IPS-18c (cell line): Measurements from ENCODE around the gene ZNF26.

Experiments
- H3K4me3 ChIP-seq: 2 replicates; pipeline ENCODE4 v1.7.0; 2013; ENCODE audit warnings: low read depth, mild to moderate bottlenecking, low read length, moderate library complexity; ENCODE audit not compliant: insufficient read depth
- H3K9me3 ChIP-seq: one replicate; pipeline ENCODE4 v1.6.1; 2013; ENCODE audit warnings: mild to moderate bottlenecking, low read length, moderate library complexity; ENCODE audit not compliant: control insufficient read depth, insufficient read depth

The ZNF26 gene

DNA sequence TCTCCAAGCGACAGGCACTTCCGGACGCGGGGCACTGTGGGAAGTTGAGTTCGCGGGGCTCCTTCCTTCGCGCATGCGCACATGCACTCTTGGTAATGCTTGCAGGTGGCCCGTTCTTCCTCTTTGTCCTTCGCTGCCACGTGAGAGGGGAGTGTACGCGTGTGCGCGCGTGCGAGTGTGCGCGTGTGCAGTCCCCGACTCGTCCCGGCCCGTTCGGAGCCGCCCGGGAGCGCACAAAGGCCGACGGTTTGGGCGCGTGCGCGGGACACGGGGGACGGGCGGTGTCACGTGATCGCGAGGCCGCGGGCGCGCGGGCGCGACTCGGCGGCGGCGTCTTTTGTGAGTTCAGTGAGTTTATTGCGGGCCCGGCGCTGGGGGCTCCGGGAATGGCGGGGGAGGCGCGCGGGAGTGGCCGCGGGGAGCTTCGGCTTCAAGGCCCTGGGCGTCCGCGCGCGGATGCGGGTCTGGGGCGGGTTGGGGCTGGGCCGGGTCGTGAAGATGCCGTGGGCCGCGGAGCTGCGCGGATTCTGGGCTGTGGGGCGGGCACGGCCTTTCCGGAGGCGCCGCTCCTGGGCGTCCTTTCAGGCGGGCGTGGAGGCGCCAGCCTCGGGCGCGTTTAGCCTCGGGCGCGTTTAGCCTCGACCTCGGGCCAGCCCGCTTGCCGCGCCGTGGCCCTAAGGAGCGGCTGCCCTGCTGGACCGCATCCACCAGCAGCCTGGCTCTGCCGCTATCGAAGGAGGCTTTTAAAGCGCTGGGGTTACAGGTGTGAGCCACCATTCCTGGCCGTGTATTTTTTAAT is 51.2 kb downstream of the ZNF26 start, which contains the start of gene ZNF84:
Gene ZNF84, plus strand, starts transcription at position 303 of the 799 bp plus-strand sequence. CDS start 3,959 bp downstream, outside the sequence.
- H3K4me3 ChIP-seq: peak within 1 kb of the TSS; percentile 86
- peaks cover 8% of the 10 kb centered on the region for H3K9me3 ChIP-seq

DNA sequence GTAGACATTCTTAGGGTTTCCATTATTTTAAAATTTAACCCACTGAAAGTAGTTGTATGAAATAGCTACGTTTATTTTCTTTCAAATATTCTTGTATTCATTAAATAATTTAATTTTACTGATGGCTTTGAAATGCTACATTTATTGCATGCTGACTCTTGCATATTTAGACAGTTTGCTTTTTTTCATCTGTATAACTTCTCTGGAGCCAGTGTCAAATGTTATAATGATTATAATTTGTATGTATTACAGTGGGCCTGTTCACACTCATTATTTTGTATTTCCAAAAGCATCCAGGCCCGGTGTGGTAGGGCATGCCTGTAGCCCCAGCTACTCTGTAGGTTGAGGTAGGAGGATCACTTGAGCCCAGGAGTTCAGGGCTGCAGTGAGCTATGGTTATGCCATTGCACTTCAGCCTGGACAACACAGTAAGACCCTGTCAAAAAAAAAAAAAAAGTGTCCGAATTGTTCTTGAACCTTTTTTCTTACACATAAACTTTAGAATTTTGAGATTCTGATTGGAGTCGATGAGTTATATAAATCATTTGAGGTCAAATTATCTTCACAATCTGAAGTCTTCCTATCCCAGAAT is 52.0 kb downstream of the ZNF26 start:
- Histone ChIP-seq H3K4me3 (peak overlapping the region; percentile 86), H3K9me3 (peaks cover 8% of the 10 kb centered on the region)

DNA sequence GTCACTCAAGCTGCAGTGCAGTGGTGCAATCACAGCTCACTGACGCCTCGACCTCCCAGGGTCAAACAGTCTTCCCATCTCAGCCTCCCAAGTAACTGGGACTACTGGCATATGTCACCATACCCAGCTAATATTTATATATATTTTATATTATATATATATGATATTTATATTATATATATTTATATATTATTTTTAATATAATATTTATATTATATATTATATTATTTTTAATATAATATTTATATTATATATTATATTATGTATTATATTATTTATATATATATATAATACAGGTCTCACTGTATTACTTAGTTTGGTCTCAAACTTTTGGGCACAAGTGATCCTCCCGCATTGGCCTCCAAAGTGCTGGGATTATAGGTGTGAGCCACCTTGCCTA is 60.5 kb downstream of the ZNF26 start:
- Histone ChIP-seq H3K4me3 (no peak overlapping the region), H3K9me3 (peaks cover 47% of the 10 kb centered on the region)

GRCh38 chr12:133057446-133057845 is 71.3 kb downstream of the ZNF26 start:
- H3K4me3 ChIP-seq: no peak overlapping the region

DNA sequence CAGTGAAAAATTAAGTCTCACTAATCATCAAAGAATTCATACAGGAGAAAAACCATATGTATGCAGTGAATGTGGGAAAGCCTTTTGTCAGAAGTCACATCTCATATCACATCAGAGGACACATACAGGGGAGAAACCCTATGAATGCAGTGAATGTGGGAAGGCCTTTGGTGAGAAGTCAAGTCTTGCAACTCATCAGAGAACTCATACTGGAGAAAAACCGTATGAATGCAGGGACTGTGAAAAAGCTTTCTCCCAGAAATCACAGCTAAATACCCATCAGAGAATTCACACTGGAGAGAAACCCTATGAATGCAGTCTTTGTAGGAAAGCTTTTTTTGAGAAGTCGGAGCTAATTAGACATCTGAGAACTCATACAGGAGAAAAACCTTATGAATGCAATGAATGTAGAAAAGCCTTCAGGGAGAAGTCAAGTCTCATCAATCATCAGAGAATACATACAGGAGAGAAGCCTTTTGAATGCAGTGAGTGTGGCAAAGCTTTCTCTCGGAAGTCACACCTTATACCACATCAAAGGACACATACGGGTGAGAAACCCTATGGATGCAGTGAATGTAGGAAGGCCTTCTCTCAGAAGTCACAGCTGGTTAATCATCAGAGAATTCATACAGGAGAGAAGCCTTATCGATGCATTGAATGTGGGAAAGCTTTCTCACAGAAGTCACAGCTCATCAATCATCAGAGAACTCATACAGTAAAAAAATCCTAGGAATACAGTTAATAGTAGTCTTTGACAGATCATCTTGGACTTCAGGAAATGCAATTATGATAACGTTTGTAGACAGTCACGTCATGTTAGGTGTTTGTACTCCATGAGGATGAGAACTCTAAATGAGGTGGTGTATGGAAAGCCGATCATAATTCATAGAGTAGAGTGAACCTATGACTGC is 72.3 kb downstream of the ZNF26 start:
- Histone ChIP-seq H3K4me3 (no peak overlapping the region; the same call in 1 of the 2 replicates), H3K9me3 (peaks cover 39% of the 10 kb centered on the region)

More at GRCh38 chr12:133057446-133057845, 71.3 kb downstream of the ZNF26 start:
- H3K9me3 ChIP-seq: peaks cover 35% of the 10 kb centered on the region

GRCh38 chr12:133061954-133062353 is 75.8 kb downstream of the ZNF26 start:
- Histone ChIP-seq H3K4me3 (no peak overlapping the region), H3K9me3 (peaks cover 53% of the 10 kb centered on the region)

DNA sequence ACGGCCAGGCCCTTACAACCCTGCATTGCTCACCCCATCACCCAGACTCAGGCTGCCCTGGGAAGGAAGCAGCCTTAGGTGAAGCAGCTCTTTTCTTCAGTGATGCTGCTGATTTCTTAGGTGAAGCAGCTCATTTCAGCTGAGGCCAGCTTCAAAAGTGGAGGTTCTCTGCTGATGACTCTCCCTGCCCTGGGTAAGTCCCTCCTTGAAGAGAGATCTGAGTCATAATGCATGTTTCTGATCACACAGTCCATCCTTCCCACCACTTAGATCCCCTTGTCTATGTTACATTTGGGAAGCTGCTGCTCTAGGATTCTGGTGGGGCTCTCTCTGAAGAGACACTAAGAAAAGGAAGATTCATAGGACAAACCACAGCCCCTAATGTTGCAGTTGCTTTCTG is 77.4 kb downstream of the ZNF26 start:
- H3K9me3 ChIP-seq: peaks cover 41% of the 10 kb centered on the region

DNA sequence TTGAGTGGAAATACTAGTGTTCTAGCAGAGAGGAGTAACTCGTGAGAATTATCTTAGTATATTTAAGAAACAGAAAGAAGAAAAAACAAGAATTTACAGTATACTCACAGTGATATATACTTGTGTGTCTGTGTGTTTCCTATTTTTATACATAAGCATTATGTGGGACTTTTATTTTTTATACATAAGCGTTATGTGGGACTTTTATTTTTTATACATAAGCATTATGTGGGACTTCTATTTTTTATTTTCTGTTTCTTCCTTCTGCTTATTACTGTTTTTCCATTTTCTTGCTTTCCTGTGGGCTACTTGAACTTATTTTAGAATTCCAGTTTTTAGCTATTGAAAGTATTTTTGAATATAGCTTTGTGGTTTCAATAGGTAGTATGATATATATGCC is 87.7 kb downstream of the ZNF26 start:
- Histone ChIP-seq H3K9me3 (peaks cover 21% of the 10 kb centered on the region), H3K4me3 (no peak overlapping the region)

More for the DNA sequence above, 77.4 kb downstream of the ZNF26 start:
- no peak overlapping the region for H3K4me3 ChIP-seq
